ENCODE data around the gene STON2. TPM values are rescaled to one million over a fixed set of nuclear protein-coding genes. Genes with fewer than 3 reads are reported as not detected.

STON2 gene
- total RNA-seq, 4 donors from 2014 or later, result 3.3 to 87.8 (median 11.0) TPM

DNA sequence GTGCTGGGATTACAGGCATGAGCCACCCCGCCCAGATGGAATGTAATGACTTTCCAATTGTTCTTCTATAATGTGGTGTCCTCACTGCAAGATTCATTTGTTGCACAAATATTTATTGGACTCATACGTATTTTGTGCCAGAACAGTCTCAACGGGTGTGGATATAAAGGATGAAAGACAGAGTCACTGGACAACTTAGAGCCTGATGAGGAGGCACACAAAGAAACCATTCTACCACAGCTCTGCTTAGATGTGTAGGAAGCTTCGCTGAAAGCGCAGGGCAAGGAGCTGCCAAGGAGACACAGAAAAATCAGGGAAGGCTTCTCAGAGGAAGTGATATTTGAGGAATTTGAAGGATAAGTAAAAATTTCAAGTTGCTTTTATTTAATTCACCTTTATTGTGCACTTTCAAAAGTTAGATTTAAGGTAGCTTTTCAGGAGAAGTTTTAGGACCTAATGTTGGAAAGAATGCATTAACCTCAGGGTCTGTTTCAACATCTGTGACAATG is 41.6 kb upstream of the STON2 start:
- no peak for DNase-seq
- Histone ChIP-seq H3K9me3 (no peaks in the 10 kb centered on the region), H3K27me3 (peaks cover 0 to 4% of the 10 kb centered on the region in 2 donors), H3K4me3 (no peak overlapping the region), H3K36me3 (no peaks in the 10 kb centered on the region), H3K27ac (no peak overlapping the region), H3K4me1 (no peaks in the 10 kb centered on the region)
- intact Hi-C loops (cut with DNase I; ENCODE audit: low total_unique reads), result no loop called here
- TF ChIP-seq POLR2A (IDR thresholded peaks at IDR 0.05), result no peak
- TF ChIP-seq, protein P1, sequence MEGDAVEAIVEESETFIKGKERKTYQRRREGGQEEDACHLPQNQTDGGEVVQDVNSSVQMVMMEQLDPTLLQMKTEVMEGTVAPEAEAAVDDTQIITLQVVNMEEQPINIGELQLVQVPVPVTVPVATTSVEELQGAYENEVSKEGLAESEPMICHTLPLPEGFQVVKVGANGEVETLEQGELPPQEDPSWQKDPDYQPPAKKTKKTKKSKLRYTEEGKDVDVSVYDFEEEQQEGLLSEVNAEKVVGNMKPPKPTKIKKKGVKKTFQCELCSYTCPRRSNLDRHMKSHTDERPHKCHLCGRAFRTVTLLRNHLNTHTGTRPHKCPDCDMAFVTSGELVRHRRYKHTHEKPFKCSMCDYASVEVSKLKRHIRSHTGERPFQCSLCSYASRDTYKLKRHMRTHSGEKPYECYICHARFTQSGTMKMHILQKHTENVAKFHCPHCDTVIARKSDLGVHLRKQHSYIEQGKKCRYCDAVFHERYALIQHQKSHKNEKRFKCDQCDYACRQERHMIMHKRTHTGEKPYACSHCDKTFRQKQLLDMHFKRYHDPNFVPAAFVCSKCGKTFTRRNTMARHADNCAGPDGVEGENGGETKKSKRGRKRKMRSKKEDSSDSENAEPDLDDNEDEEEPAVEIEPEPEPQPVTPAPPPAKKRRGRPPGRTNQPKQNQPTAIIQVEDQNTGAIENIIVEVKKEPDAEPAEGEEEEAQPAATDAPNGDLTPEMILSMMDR (IDR thresholded peaks at IDR 0.05), result no peak

DNA sequence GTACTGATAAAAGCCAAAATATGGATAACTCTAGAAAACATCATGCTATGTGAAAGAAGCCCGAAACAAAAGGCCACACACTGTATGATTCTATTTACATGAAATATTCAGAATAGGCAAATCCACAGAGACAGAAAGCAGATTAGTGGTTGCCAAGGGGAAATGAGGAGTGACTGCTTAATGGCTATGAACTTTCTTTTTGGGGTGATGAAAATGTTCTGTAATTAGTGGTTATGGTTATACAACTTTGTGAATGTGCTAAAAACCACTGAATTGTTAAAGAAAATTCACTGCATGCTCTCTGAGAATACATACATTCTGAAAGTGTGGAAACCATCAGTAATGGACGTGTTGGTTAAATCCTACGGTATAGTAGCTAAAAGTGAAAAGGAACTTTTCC is 39.9 kb upstream of the STON2 start:
- Histone ChIP-seq H3K4me1 (peaks cover 0 to 4% of the 10 kb centered on the region in 2 donors), H3K27ac (no peak overlapping the region), H3K27me3 (peaks cover 0 to 5% of the 10 kb centered on the region in 2 donors), H3K36me3 (no peaks in the 10 kb centered on the region), H3K4me3 (no peak overlapping the region), H3K9me3 (no peaks in the 10 kb centered on the region)
- intact Hi-C loops (cut with DNase I; ENCODE audit: low total_unique reads), result no loop called here
- TF ChIP-seq, protein P1 (IDR thresholded peaks at IDR 0.05), result no peak
- no peak for TF ChIP-seq POLR2A (IDR thresholded peaks at IDR 0.05)
- DNase-seq, result no peak

DNA sequence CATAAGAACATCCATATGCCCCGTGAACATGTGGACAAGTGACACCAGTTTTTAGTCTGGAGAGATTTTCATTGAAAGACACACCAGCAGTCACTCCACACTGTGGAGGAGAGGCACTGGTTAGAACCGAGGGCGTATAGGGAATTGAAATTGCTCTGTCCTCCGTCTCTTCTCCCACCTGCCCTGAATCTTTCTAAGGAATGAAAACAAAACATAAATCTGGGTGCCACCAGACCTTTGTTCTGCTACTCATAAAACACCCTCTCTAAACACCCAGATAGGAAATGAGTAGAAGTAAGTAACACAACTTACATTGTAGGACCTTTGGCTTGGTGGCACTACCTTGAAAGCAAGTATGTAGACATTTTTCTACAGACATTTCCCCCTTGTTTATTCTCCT is 37.1 kb upstream of the STON2 start:
- Histone ChIP-seq H3K9me3 (no peaks in the 10 kb centered on the region), H3K4me1 (peaks cover 0 to 4% of the 10 kb centered on the region in 2 donors), H3K27me3 (peaks cover 0 to 5% of the 10 kb centered on the region in 2 donors), H3K27ac (no peak overlapping the region), H3K4me3 (no peak overlapping the region), H3K36me3 (no peaks in the 10 kb centered on the region)
- intact Hi-C loops (cut with DNase I; ENCODE audit: low total_unique reads), result no loop called here
- no peak for DNase-seq
- TF ChIP-seq POLR2A (IDR thresholded peaks at IDR 0.05), result no peak
- TF ChIP-seq, protein P1 (IDR thresholded peaks at IDR 0.05), result no peak

DNA sequence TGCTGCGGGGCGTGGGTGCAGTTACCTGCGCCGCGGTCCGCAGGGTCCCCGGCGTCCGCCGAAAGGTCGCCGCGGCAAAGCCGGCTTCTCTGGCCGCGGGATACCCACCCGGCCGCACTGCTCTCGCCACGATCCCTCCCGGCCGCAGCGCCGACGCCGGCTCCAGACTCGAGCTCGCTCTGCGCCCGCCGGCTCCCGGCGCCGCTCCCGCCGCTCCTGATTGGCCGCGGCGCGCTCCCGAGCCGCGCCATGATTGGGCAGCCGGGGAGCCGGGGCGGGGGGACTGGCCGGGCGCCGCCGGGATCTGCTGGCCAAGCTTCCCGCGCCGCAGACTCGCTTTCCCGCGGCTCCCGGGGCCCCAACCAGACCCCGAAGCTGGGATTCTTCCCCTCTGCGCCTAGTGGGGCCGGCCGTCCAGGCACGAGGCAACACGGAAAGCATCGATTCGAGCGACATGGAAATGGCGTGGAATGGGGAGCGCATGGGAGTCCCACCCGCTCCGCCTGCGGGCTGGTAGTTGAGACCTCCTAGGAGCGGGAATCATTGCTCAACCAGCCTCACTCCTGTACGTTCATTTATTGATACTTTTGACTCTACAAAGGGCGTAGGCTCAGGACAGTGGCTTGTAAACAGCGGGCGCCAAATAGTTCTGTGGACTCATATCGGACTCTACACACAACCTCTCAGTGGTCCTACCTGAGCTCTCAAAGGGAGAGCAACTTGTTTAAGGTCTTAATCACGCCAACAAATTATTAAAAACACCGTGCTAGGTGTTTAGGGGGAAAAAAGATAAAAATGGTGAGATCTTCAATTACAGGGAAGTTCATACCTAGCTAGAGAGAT is 36.4 kb upstream of the STON2 start:
- peaks cover 0 to 4% of the 10 kb centered on the region in 2 donors for H3K4me1 ChIP-seq
- peak; percentile 36 to 72 for DNase-seq
- H3K27ac ChIP-seq, result no peak overlapping the region

More for the DNA sequence above, 36.4 kb upstream of the STON2 start:
- H3K9me3 ChIP-seq, result no peaks in the 10 kb centered on the region
- H3K27me3 ChIP-seq, result peaks cover 0 to 5% of the 10 kb centered on the region in 2 donors
- no peaks in the 10 kb centered on the region for H3K36me3 ChIP-seq
- intact Hi-C loops (cut with DNase I; ENCODE audit: low total_unique reads), result no loop called here
- H3K4me3 ChIP-seq, result peak overlapping the region; percentile 27 to 61
- TF ChIP-seq POLR2A (IDR thresholded peaks at IDR 0.05), result no peak
- TF ChIP-seq, protein P1 (IDR thresholded peaks at IDR 0.05), result no peak

All from uterus (tissue), 4 donors.